GM21367 (cell line): ENCODE results near the gene CLASRP.

ENCODE experiments used
- ATAC-seq: cut with Tn5 transposase; IDR thresholded peaks from one replicate; pipeline ENCODE4 v1.9.1; 2021; ENCODE audit not compliant: unreplicated experiment

The CLASRP gene

GRCh38 chr19:45020071-45020470 is 18.8 kb upstream of the CLASRP start:
- no peak for ATAC-seq

GRCh38 chr19:45021971-45022370 is 16.9 kb upstream of the CLASRP start:
- ATAC-seq = no peak

- no peak for ATAC-seq
Measured at GRCh38 chr19:45023048-45023447, 15.8 kb upstream of the CLASRP start.

- no peak for ATAC-seq
Measured at GRCh38 chr19:45025264-45025663, 13.6 kb upstream of the CLASRP start.

- no peak for ATAC-seq
Measured at GRCh38 chr19:45027371-45027770, 11.5 kb upstream of the CLASRP start.

GRCh38 chr19:45030825-45031224 is 8.0 kb upstream of the CLASRP start:
- ATAC-seq = no peak

GRCh38 chr19:45032421-45032820 is 6.4 kb upstream of the CLASRP start:
- ATAC-seq = no peak

GRCh38 chr19:45035755-45036154 is 3.1 kb upstream of the CLASRP start:
- no peak for ATAC-seq

- no peak for ATAC-seq
Measured at GRCh38 chr19:45037393-45038169, 1.3 kb upstream of the CLASRP start.

GRCh38 chr19:45040059-45040771 is 1.4 kb downstream of the CLASRP start:
- ATAC-seq = no peak

GRCh38 chr19:45041125-45041524 is 2.3 kb downstream of the CLASRP start:
- ATAC-seq = no peak

- no peak for ATAC-seq
Measured at GRCh38 chr19:45045671-45046353, 7.0 kb downstream of the CLASRP start.

- ATAC-seq = no peak
Measured at GRCh38 chr19:45046355-45046754, 7.5 kb downstream of the CLASRP start.

GRCh38 chr19:45047188-45047797 is 8.4 kb downstream of the CLASRP start:
- ATAC-seq = no peak

GRCh38 chr19:45049073-45049736 is 10.4 kb downstream of the CLASRP start:
- ATAC-seq = no peak

GRCh38 chr19:45050036-45050435 is 11.2 kb downstream of the CLASRP start:
- ATAC-seq = no peak

GRCh38 chr19:45051929-45052579 is 13.2 kb downstream of the CLASRP start:
- no peak for ATAC-seq

GRCh38 chr19:45056831-45057230 is 18.0 kb downstream of the CLASRP start:
- ATAC-seq = no peak

GRCh38 chr19:45057444-45057843 is 18.6 kb downstream of the CLASRP start:
- ATAC-seq = no peak

- no peak for ATAC-seq
Measured at GRCh38 chr19:45058622-45059159, 19.8 kb downstream of the CLASRP start.
